HFF-Myc (cell line): ENCODE measurements around the gene KIAA0513.

Source experiments
- DNase-seq: peaks from one replicate; pipeline ENCODE4 v3.0.0-alpha.2; 2011; ENCODE audit warnings: low read depth; ENCODE audit errors: extremely low read depth
- H3K4me3 ChIP-seq: replicated peaks from 2 replicates; pipeline ENCODE4 v1.5.1; 2011; ENCODE audit warnings: low read depth, mild to moderate bottlenecking, control low read depth, low read length
- TF ChIP-seq, protein P1 (sequence below): IDR thresholded peaks from 2 replicates; pipeline ENCODE4 v1.5.1; 2012; ENCODE audit warnings: mild to moderate bottlenecking, low read depth, low read length, control low read depth; ENCODE audit errors: missing control alignments

Gene KIAA0513

DNA sequence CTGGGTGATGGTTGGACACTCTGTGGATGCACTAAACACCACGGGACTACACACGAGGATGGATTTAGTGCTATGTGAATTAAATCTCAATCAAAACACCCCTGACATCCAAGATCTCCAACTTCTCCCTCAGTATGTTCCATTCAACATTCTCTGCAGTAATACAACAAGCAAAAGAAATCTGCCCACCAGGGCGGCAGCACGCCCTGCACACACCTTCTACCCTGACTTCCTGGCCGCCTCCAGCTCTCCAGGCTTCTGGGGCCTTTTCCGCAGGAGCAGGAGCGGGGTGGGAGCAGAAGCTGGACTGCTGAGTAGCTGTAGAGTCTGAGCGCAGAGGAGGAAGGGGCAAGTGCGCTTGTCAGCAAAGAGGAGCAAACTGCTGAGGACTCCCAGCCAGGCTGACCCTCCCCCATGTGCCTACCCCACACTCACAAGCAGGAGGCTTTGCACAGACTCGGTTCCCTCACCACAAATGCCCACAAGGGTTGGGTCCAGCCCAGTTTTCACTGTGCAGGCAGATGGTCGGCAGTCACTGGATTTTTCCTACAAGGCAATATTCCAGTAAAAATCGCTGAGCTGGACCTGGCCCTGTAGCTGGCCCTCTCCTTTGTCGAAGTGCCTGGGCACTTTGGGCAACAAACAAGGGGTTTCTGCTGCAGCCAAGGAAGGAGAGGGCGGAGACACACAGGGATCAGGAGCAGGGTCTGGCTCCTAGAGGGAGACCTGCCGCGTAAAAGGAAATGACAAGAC, 39.1 kb upstream of the KIAA0513 start:
- TF ChIP-seq, protein P1, sequence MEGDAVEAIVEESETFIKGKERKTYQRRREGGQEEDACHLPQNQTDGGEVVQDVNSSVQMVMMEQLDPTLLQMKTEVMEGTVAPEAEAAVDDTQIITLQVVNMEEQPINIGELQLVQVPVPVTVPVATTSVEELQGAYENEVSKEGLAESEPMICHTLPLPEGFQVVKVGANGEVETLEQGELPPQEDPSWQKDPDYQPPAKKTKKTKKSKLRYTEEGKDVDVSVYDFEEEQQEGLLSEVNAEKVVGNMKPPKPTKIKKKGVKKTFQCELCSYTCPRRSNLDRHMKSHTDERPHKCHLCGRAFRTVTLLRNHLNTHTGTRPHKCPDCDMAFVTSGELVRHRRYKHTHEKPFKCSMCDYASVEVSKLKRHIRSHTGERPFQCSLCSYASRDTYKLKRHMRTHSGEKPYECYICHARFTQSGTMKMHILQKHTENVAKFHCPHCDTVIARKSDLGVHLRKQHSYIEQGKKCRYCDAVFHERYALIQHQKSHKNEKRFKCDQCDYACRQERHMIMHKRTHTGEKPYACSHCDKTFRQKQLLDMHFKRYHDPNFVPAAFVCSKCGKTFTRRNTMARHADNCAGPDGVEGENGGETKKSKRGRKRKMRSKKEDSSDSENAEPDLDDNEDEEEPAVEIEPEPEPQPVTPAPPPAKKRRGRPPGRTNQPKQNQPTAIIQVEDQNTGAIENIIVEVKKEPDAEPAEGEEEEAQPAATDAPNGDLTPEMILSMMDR: no peak
- H3K4me3 ChIP-seq: no peak overlapping the region
- no peak for DNase-seq

DNA sequence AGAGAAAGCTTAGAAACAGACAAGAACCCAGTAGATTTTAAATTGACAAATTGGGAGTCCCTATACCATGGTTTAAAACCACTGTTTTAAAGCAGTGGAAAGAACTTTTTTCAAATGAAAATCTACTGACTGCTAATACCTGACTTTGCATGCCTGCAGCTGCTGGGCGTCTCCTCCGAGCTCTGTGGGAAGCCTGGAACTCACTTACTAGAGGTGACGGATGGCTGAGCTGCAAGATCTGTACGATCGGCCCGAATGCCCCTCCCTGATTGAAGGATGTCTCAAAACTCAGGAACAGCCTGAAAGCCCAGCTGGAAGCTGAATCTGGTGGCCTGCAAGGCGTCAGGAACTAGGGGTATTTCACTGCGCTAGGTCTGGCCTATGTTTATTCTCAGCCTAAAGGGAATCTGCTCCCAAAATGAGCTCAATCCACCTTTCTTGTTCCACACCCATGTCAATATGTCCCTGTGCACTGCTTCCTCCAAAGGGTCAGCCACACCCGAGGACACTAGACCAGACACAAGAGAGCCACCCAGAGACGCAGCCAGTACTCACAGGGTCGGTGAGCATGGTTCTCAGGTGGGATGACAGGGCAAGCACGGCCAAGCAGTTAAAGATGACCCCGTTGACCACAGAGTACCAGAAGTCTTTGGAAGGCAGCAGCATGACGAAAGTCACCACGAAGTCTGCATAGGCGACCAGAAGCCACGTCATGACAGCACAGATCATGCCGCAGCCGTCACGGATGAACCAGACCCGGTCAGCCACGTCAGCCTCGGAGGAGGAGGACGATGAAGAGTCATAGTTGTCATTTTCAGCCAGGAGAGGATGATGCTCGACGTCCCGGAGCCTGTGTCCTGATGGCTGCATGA, 37.6 kb upstream of the KIAA0513 start:
- H3K4me3 ChIP-seq: no peak overlapping the region
- DNase-seq: no peak
- TF ChIP-seq, protein P1: no peak

DNA sequence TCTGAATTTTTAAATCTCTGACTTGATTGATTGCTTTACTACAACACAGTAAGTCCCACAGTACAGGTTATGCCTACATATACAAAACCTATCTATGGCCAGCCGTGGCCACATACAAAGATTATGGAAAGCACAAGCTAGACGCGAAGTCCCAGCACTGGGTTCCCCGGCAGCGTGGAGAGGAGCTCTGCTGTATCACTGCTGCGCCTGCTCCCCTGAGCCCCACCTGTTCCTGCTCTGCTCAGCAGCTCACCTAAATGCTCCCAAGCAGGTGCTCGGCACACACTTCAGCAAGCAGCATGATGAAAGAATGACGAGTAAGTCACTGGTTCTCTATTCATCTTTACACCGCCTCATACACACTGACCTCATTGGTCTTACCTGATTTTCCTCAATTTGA, 36.8 kb upstream of the KIAA0513 start:
- H3K4me3 ChIP-seq: no peak overlapping the region
- TF ChIP-seq, protein P1: no peak
- no peak for DNase-seq

DNA sequence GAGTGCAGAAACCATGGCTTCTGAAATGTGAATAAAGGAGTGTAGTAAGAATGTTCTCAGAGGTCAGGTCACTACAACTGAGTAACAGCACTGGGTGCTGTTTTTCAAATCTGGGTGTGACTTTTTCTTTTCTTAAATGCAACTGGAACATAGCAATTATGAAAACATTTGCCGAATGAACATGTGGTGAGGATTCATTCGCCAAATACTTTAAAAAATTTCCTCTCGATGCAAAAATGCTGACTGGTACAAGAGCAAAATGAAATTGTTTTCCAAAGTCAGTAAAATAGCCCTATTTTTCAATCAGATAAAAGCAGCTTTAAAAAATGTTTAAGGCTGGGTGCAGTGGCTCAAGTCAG, 34.9 kb upstream of the KIAA0513 start:
- no peak for DNase-seq
- TF ChIP-seq, protein P1: no peak
- no peak overlapping the region for H3K4me3 ChIP-seq

DNA sequence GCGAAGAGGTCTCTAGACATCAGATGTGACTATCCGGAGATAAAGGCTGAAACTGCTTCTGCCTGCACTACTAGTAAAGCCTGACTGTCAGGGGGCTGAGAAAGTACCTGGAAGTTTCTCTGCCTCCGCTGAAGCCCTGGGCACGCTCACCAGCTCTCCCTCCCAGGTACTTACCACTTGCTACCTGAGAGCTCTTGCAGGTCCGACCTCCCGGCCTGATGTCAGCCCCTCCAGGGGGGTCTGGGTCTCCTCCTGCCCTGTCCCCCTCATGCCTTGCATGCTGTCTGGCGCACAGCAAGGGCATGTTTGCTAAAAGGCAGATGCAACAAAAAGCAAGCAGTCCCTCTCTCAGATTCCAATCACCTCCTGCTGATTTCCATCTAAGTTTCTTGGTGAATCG, 33.7 kb upstream of the KIAA0513 start:
- no peak overlapping the region for H3K4me3 ChIP-seq
- TF ChIP-seq, protein P1: no peak
- no peak for DNase-seq

DNA sequence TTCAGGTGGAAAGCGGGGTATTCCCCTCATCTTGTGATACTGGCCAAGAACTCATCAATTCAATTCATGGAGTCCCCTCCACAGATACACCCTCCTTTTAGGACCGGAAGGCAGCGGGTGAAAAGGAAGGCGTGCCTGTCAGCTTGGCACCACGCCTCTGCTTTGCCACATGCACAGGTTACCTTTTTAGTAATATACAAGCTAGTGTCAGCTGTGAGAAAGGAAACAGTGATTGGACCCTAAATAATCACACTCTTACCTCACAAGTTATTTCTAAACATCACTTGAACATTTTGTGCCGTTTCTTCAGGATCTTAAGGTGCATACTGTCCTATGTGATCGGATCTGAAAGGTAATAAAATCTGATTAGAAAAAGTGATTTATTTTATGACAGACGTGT, 31.9 kb upstream of the KIAA0513 start:
- no peak overlapping the region for H3K4me3 ChIP-seq
- no peak for DNase-seq
- TF ChIP-seq, protein P1: no peak
